Immature natural killer cell (primary cell): Measurements from ENCODE around the gene TNNT2. TPM values are rescaled to one million over a fixed set of nuclear protein-coding genes. Genes with fewer than 3 reads are reported as not detected.

Experiments
- DNase-seq, 3 donors: peaks; one replicate each; pipeline ENCODE4 v3.0.0; 2022; ENCODE audit warnings: mixed read lengths in 1 of 3
- H3K27ac Mint-ChIP-seq, 6 donors: one replicate each; pipeline ENCODE4 v1.8.0; 2020; ENCODE audit warnings: mixed read lengths in 6 of 6, mild to moderate bottlenecking in 5 of 6, inconsistent platforms in 4 of 6, moderate library complexity in 3 of 6
- H3K27me3 Mint-ChIP-seq, 3 donors: one replicate each; pipeline ENCODE4 v1.8.0; 2020 to 2021; ENCODE audit warnings: low read depth in 3 of 3, mild to moderate bottlenecking in 3 of 3, mixed read lengths in 3 of 3, moderate library complexity in 3 of 3, inconsistent platforms in 1 of 3
- H3K36me3 Mint-ChIP-seq, 3 donors: one replicate each; pipeline ENCODE4 v1.8.0; 2020; ENCODE audit warnings: mixed read lengths in 3 of 3, inconsistent platforms in 2 of 3, mild to moderate bottlenecking in 2 of 3
- H3K4me1 Mint-ChIP-seq, 2 donors: one replicate each; pipeline ENCODE4 v1.8.0; 2020; ENCODE audit warnings: inconsistent platforms in 2 of 2, mild to moderate bottlenecking in 2 of 2, mixed read lengths in 2 of 2, moderate library complexity in 1 of 2
- H3K4me3 Mint-ChIP-seq, 5 donors: one replicate each; pipeline ENCODE4 v1.8.0; 2020; ENCODE audit warnings: mild to moderate bottlenecking in 5 of 5, mixed read lengths in 5 of 5, inconsistent platforms in 3 of 5, moderate library complexity in 3 of 5
- H3K9me3 Mint-ChIP-seq, 6 donors: one replicate each; pipeline ENCODE4 v1.8.0; 2020; ENCODE audit warnings: mild to moderate bottlenecking in 6 of 6, mixed read lengths in 6 of 6, inconsistent platforms in 4 of 6, moderate library complexity in 3 of 6
- polyA plus RNA-seq, 3 donors: library from polyadenylated mRNA; unstranded; fragments of 300-500 nt; fragmentation: Illumina TruSeq; gene quantifications; one replicate each; pipeline ENCODE4 v1.2.3, GENCODE V29; 2021

The TNNT2 gene
- polyA plus RNA-seq, 3 donors from 2014 or later: not detected

GRCh38 chr1:201362906-201363305 is 14.6 kb downstream of the TNNT2 start:
- H3K9me3 Mint-ChIP-seq: no peaks in the 10 kb centered on the region
- H3K27me3 Mint-ChIP-seq: peaks cover 2 to 16% (median 6%) of the 10 kb centered on the region in 3 donors
- H3K36me3 Mint-ChIP-seq: no peaks in the 10 kb centered on the region

GRCh38 chr1:201361652-201362504 is 15.6 kb downstream of the TNNT2 start:
- Mint-ChIP-seq H3K36me3 (no peaks in the 10 kb centered on the region), H3K27me3 (peaks cover 0 to 14% (median 7%) of the 10 kb centered on the region in 3 donors), H3K4me3 (no peak overlapping the region), H3K9me3 (no peaks in the 10 kb centered on the region), H3K27ac (no peak overlapping the region), H3K4me1 (no peaks in the 10 kb centered on the region)
- no peak for DNase-seq

More at GRCh38 chr1:201362906-201363305, 14.6 kb downstream of the TNNT2 start:
- Mint-ChIP-seq H3K4me1 (no peaks in the 10 kb centered on the region), H3K4me3 (no peak overlapping the region), H3K27ac (no peak overlapping the region)
- DNase-seq: no peak

GRCh38 chr1:201360901-201361651 is 16.4 kb downstream of the TNNT2 start:
- Mint-ChIP-seq H3K27me3 (peaks cover 0 to 14% (median 7%) of the 10 kb centered on the region in 3 donors), H3K27ac (no peak overlapping the region), H3K4me3 (no peak overlapping the region), H3K36me3 (no peaks in the 10 kb centered on the region), H3K9me3 (no peaks in the 10 kb centered on the region), H3K4me1 (no peaks in the 10 kb centered on the region)
- no peak for DNase-seq

- Mint-ChIP-seq H3K9me3 (no peaks in the 10 kb centered on the region), H3K36me3 (no peaks in the 10 kb centered on the region), H3K4me3 (no peak overlapping the region), H3K4me1 (no peaks in the 10 kb centered on the region), H3K27me3 (peaks cover 0 to 12% (median 7%) of the 10 kb centered on the region in 3 donors), H3K27ac (no peak overlapping the region)
- DNase-seq: no peak
Measured at GRCh38 chr1:201360486-201360885, 17.0 kb downstream of the TNNT2 start.

- Mint-ChIP-seq H3K4me1 (no peaks in the 10 kb centered on the region), H3K9me3 (no peaks in the 10 kb centered on the region), H3K27me3 (peaks cover 0 to 14% (median 7%) of the 10 kb centered on the region in 3 donors), H3K4me3 (no peak overlapping the region), H3K36me3 (no peaks in the 10 kb centered on the region), H3K27ac (no peak overlapping the region)
- no peak for DNase-seq
Measured at GRCh38 chr1:201359873-201360210, 17.6 kb downstream of the TNNT2 start.

- Mint-ChIP-seq H3K36me3 (no peaks in the 10 kb centered on the region), H3K9me3 (no peaks in the 10 kb centered on the region), H3K27me3 (peaks cover 0 to 14% (median 7%) of the 10 kb centered on the region in 3 donors), H3K4me3 (no peak overlapping the region), H3K27ac (no peak overlapping the region), H3K4me1 (no peaks in the 10 kb centered on the region)
- no peak for DNase-seq
Measured at GRCh38 chr1:201359031-201359872, 18.2 kb downstream of the TNNT2 start.

- no peak for DNase-seq
Measured at GRCh38 chr1:201358596-201358995, 18.9 kb downstream of the TNNT2 start.

GRCh38 chr1:201357636-201358348 is 19.7 kb downstream of the TNNT2 start:
- no peaks in the 10 kb centered on the region for H3K9me3 Mint-ChIP-seq
- no peak for DNase-seq
- H3K4me1 Mint-ChIP-seq: no peaks in the 10 kb centered on the region
- H3K4me3 Mint-ChIP-seq: no peak overlapping the region
- H3K36me3 Mint-ChIP-seq: no peaks in the 10 kb centered on the region
- no peak overlapping the region for H3K27ac Mint-ChIP-seq
- peaks cover 0 to 17% (median 6%) of the 10 kb centered on the region in 3 donors for H3K27me3 Mint-ChIP-seq

More at GRCh38 chr1:201358596-201358995, 18.9 kb downstream of the TNNT2 start:
- Mint-ChIP-seq H3K36me3 (no peaks in the 10 kb centered on the region), H3K4me1 (no peaks in the 10 kb centered on the region), H3K27me3 (peaks cover 0 to 14% (median 7%) of the 10 kb centered on the region in 3 donors), H3K9me3 (no peaks in the 10 kb centered on the region), H3K27ac (no peak overlapping the region), H3K4me3 (no peak overlapping the region)

GRCh38 chr1:201357211-201357610 is 20.3 kb downstream of the TNNT2 start:
- H3K36me3 Mint-ChIP-seq: no peaks in the 10 kb centered on the region
- no peak overlapping the region for H3K27ac Mint-ChIP-seq
- DNase-seq: no peak
- H3K9me3 Mint-ChIP-seq: no peaks in the 10 kb centered on the region
- no peak overlapping the region for H3K4me3 Mint-ChIP-seq
- peaks cover 0 to 17% (median 3%) of the 10 kb centered on the region in 3 donors for H3K27me3 Mint-ChIP-seq
- H3K4me1 Mint-ChIP-seq: no peaks in the 10 kb centered on the region

- H3K36me3 Mint-ChIP-seq: no peaks in the 10 kb centered on the region
- H3K4me1 Mint-ChIP-seq: no peaks in the 10 kb centered on the region
- H3K27ac Mint-ChIP-seq: no peak overlapping the region
- DNase-seq: no peak
- H3K27me3 Mint-ChIP-seq: peaks cover 0 to 13% (median 3%) of the 10 kb centered on the region in 3 donors
- no peaks in the 10 kb centered on the region for H3K9me3 Mint-ChIP-seq
- H3K4me3 Mint-ChIP-seq: no peak overlapping the region
Measured at GRCh38 chr1:201356701-201357100, 20.8 kb downstream of the TNNT2 start.

- H3K27ac Mint-ChIP-seq: no peak overlapping the region
- H3K9me3 Mint-ChIP-seq: no peaks in the 10 kb centered on the region
- no peak for DNase-seq
- H3K36me3 Mint-ChIP-seq: no peaks in the 10 kb centered on the region
- H3K27me3 Mint-ChIP-seq: peaks cover 0 to 18% (median 3%) of the 10 kb centered on the region in 3 donors
- H3K4me1 Mint-ChIP-seq: no peaks in the 10 kb centered on the region
- no peak overlapping the region for H3K4me3 Mint-ChIP-seq
Measured at GRCh38 chr1:201356236-201356635, 21.2 kb downstream of the TNNT2 start.

- Mint-ChIP-seq H3K36me3 (no peaks in the 10 kb centered on the region), H3K9me3 (no peaks in the 10 kb centered on the region), H3K4me1 (no peaks in the 10 kb centered on the region), H3K27ac (no peak overlapping the region), H3K4me3 (no peak overlapping the region), H3K27me3 (peaks cover 0 to 18% (median 3%) of the 10 kb centered on the region in 3 donors)
- no peak for DNase-seq
Measured at GRCh38 chr1:201355471-201355870, 22.0 kb downstream of the TNNT2 start.

GRCh38 chr1:201354901-201355295 is 22.6 kb downstream of the TNNT2 start:
- peaks cover 0 to 18% (median 3%) of the 10 kb centered on the region in 3 donors for H3K27me3 Mint-ChIP-seq

More at GRCh38 chr1:201354901-201355295, 22.6 kb downstream of the TNNT2 start:
- Mint-ChIP-seq H3K4me3 (no peak overlapping the region), H3K4me1 (no peaks in the 10 kb centered on the region), H3K9me3 (no peaks in the 10 kb centered on the region), H3K27ac (no peak overlapping the region), H3K36me3 (no peaks in the 10 kb centered on the region)
- DNase-seq: no peak
